Activated B cell treated with CpG ODN at 0.5 μM for 24 hours (primary cell): ENCODE results near the gene GZMH. TPM values are rescaled to one million over a fixed set of nuclear protein-coding genes. Genes with fewer than 3 reads are reported as not detected.

Source experiments
- ATAC-seq: fragments of 200-7000 bp; cut with Tn5 transposase; one replicate; pipeline ENCODE4 v1.10.0; 2021; ENCODE audit warnings: low read depth, mild to moderate bottlenecking, moderate library complexity
- CTCF ChIA-PET: fragments of 350-600 bp; sonication (Branson Sonifier 250); formaldehyde crosslinking; loops from one replicate; lab custom pipeline; 2021; ENCODE audit warnings: antibody characterized with exemption; lab: Charles Lee
- POLR2A ChIA-PET: fragments of 350-600 bp; sonication (Branson Sonifier 250); formaldehyde crosslinking; loops from one replicate; lab custom pipeline; 2021; ENCODE audit warnings: antibody characterized with exemption; lab: Charles Lee
- DNase-seq: peaks from one replicate; pipeline ENCODE4 v3.0.0; 2022
- H3K27ac Mint-ChIP-seq: one replicate; pipeline ENCODE4 v1.8.0; 2020; ENCODE audit warnings: mixed read lengths
- H3K27me3 Mint-ChIP-seq: one replicate; pipeline ENCODE4 v1.8.0; 2021; ENCODE audit warnings: mixed read lengths
- H3K36me3 Mint-ChIP-seq: one replicate; pipeline ENCODE4 v1.8.0; 2021; ENCODE audit warnings: low read depth, mixed read lengths
- H3K4me1 Mint-ChIP-seq: one replicate; pipeline ENCODE4 v1.8.0; 2021; ENCODE audit warnings: mixed read lengths
- H3K4me3 Mint-ChIP-seq: one replicate; pipeline ENCODE4 v1.8.0; 2020; ENCODE audit warnings: mild to moderate bottlenecking, mixed read lengths
- H3K9me3 Mint-ChIP-seq: one replicate; pipeline ENCODE4 v1.8.0; 2020; ENCODE audit warnings: mixed read lengths
- CTCF ChIP-seq: fragments of 200-600 bp; IDR thresholded peaks from one replicate; pipeline ENCODE4 v1.8.0; 2022; ENCODE audit warnings: antibody characterized with exemption, mild to moderate bottlenecking
- intact Hi-C: fragments of 100-400 bp; cut with micrococcal nuclease; formaldehyde crosslinking; loops from one replicate; pipeline ENCODE4 v1.15.1; 2024
- total RNA-seq: library from RNA; stranded (reverse); gene quantifications from 2 replicates; pipeline ENCODE4 v1.2.3, GENCODE V29; 2022

Gene GZMH
- total RNA-seq, 1 donor from 2014 or later = 0.49 TPM

- DNase-seq (no peak), ATAC-seq (no peak)
- Mint-ChIP-seq H3K27ac (no peak overlapping the region), H3K4me1 (no peaks in the 10 kb centered on the region), H3K36me3 (no peaks in the 10 kb centered on the region), H3K27me3 (peaks cover 2% of the 10 kb centered on the region), H3K9me3 (no peaks in the 10 kb centered on the region), H3K4me3 (no peak overlapping the region)
- no peak for TF ChIP-seq CTCF
- intact Hi-C loops = no loop called here
- POLR2A ChIA-PET = no interaction called here
- CTCF ChIA-PET = no interaction called here
Measured at GRCh38 chr14:24633353-24633752, 23.9 kb upstream of the GZMH start.

- intact Hi-C loops = no loop called here
- ATAC-seq = no peak
- Mint-ChIP-seq H3K4me1 (no peaks in the 10 kb centered on the region), H3K9me3 (no peaks in the 10 kb centered on the region), H3K4me3 (no peak overlapping the region), H3K36me3 (no peaks in the 10 kb centered on the region), H3K27ac (no peak overlapping the region), H3K27me3 (peaks cover 2% of the 10 kb centered on the region)
- POLR2A ChIA-PET = no interaction called here
- DNase-seq = no peak
- CTCF ChIA-PET = no interaction called here
- TF ChIP-seq CTCF = no peak
Measured at GRCh38 chr14:24632761-24633160, 23.3 kb upstream of the GZMH start.

- no peak for DNase-seq
- ATAC-seq = no peak
- intact Hi-C loops = no loop called here
- H3K4me1 Mint-ChIP-seq = no peaks in the 10 kb centered on the region
- ChIA-PET POLR2A (no interaction called here), CTCF (no interaction called here)
- H3K36me3 Mint-ChIP-seq = no peaks in the 10 kb centered on the region
- H3K27me3 Mint-ChIP-seq = peaks cover 2% of the 10 kb centered on the region
- no peak overlapping the region for H3K4me3 Mint-ChIP-seq
- no peak for TF ChIP-seq CTCF
- H3K27ac Mint-ChIP-seq = no peak overlapping the region
- no peaks in the 10 kb centered on the region for H3K9me3 Mint-ChIP-seq
Measured at GRCh38 chr14:24632336-24632735, 22.9 kb upstream of the GZMH start.

GRCh38 chr14:24631749-24632335, 22.4 kb upstream of the GZMH start:
- H3K4me3 Mint-ChIP-seq = no peak overlapping the region
- no peak for TF ChIP-seq CTCF
- no peaks in the 10 kb centered on the region for H3K4me1 Mint-ChIP-seq
- H3K36me3 Mint-ChIP-seq = no peaks in the 10 kb centered on the region
- POLR2A ChIA-PET = no interaction called here
- DNase-seq (no peak), ATAC-seq (no peak)
- no peaks in the 10 kb centered on the region for H3K9me3 Mint-ChIP-seq
- H3K27ac Mint-ChIP-seq = no peak overlapping the region
- peaks cover 2% of the 10 kb centered on the region for H3K27me3 Mint-ChIP-seq
- CTCF ChIA-PET = no interaction called here
- intact Hi-C loops = no loop called here

GRCh38 chr14:24630872-24631477, 21.5 kb upstream of the GZMH start:
- POLR2A ChIA-PET = no interaction called here

More at GRCh38 chr14:24630872-24631477, 21.5 kb upstream of the GZMH start:
- Mint-ChIP-seq H3K4me1 (no peaks in the 10 kb centered on the region), H3K4me3 (no peak overlapping the region), H3K36me3 (no peaks in the 10 kb centered on the region), H3K27me3 (no peaks in the 10 kb centered on the region), H3K9me3 (no peaks in the 10 kb centered on the region), H3K27ac (no peak overlapping the region)
- no peak for ATAC-seq
- TF ChIP-seq CTCF = no peak
- no peak for DNase-seq
- CTCF ChIA-PET = no interaction called here
- intact Hi-C loops = no loop called here
